Naive thymus-derived CD4-positive, alpha-beta T cell (primary cell): ENCODE data around the gene INTS1. TPM values are rescaled to one million over a fixed set of nuclear protein-coding genes. Genes with fewer than 3 reads are reported as not detected.
A peak's percentile ranks its signal among the peaks of the same experiment; 100 is the strongest.

Experiments used
- ATAC-seq: fragments of 150-1000 bp; cut with Tn5 transposase; 2 replicates; pipeline ENCODE4 v1.10.0; 2021; ENCODE audit warnings: mild to moderate bottlenecking, moderate library complexity
- CTCF ChIA-PET: fragments of 350-600 bp; sonication (Branson Sonifier 250); formaldehyde crosslinking; loops from one replicate; lab custom pipeline; 2021; ENCODE audit warnings: antibody characterized with exemption; lab: Charles Lee
- POLR2A ChIA-PET: fragments of 350-600 bp; sonication (Branson Sonifier 250); formaldehyde crosslinking; loops from one replicate; lab custom pipeline; 2021; ENCODE audit warnings: antibody characterized with exemption, inconsistent platforms; lab: Charles Lee
- DNase-seq, 9 donors: peaks; one replicate each; pipeline versions ENCODE4 v3.0.0 to v3.0.0-alpha.2; 2020 to 2022; ENCODE audit warnings: mixed read lengths in 1 of 9
- H3K27ac ChIP-seq: one replicate; pipeline ENCODE4 v1.7.0; 2013; ENCODE audit warnings: mild to moderate bottlenecking, low read depth, low read length, moderate library complexity
- H3K27me3 ChIP-seq, 2 donors: one replicate each; pipeline ENCODE4 v1.7.0; 2013; ENCODE audit warnings: low read length in 2 of 2, mild to moderate bottlenecking in 2 of 2, moderate library complexity in 2 of 2; ENCODE audit not compliant: control insufficient read depth in 2 of 2, insufficient read depth in 2 of 2
- H3K36me3 ChIP-seq, 3 experiments: 1 replicate in 2 of 3; 2 replicates in 1 of 3; pipeline ENCODE4 v1.7.0; 2013; ENCODE audit warnings: low read length in 3 of 3, mild to moderate bottlenecking in 3 of 3, moderate library complexity in 1 of 3; ENCODE audit not compliant: insufficient read depth in 3 of 3, control insufficient read depth in 2 of 3
- H3K4me1 ChIP-seq, 2 donors: one replicate each; pipeline ENCODE4 v1.7.0; 2013; ENCODE audit warnings: low read length in 2 of 2, mild to moderate bottlenecking in 2 of 2, moderate library complexity in 1 of 2; ENCODE audit not compliant: control insufficient read depth in 2 of 2, insufficient read depth in 2 of 2
- H3K4me3 ChIP-seq: 2 replicates; pipeline ENCODE4 v1.7.0; 2013; ENCODE audit warnings: mild to moderate bottlenecking, low read length
- H3K9me3 ChIP-seq, 3 experiments: 1 replicate in 2 of 3; 2 replicates in 1 of 3; pipeline ENCODE4 v1.7.0; 2013; ENCODE audit warnings: low read length in 3 of 3; ENCODE audit not compliant: control insufficient read depth in 2 of 3
- H3K27ac Mint-ChIP-seq, 9 donors: one replicate each; pipeline ENCODE4 v1.8.0; 2020 to 2022; ENCODE audit warnings: mixed read lengths in 9 of 9, mild to moderate bottlenecking in 8 of 9, moderate library complexity in 5 of 9, inconsistent platforms in 2 of 9
- H3K27me3 Mint-ChIP-seq, 5 donors: one replicate each; pipeline ENCODE4 v1.8.0; 2021 to 2022; ENCODE audit warnings: mixed read lengths in 5 of 5, mild to moderate bottlenecking in 1 of 5
- H3K36me3 Mint-ChIP-seq, 5 donors: one replicate each; pipeline ENCODE4 v1.8.0; 2020 to 2022; ENCODE audit warnings: mixed read lengths in 5 of 5, mild to moderate bottlenecking in 3 of 5, inconsistent platforms in 1 of 5
- H3K4me1 Mint-ChIP-seq, 7 donors: one replicate each; pipeline ENCODE4 v1.8.0; 2020 to 2022; ENCODE audit warnings: mixed read lengths in 7 of 7, mild to moderate bottlenecking in 3 of 7, inconsistent platforms in 1 of 7
- H3K4me3 Mint-ChIP-seq, 10 donors: one replicate each; pipeline ENCODE4 v1.8.0; 2020 to 2022; ENCODE audit warnings: mild to moderate bottlenecking in 10 of 10, mixed read lengths in 10 of 10, moderate library complexity in 6 of 10, inconsistent platforms in 2 of 10
- H3K9me3 Mint-ChIP-seq, 11 donors: one replicate each; pipeline ENCODE4 v1.8.0; 2020 to 2022; ENCODE audit warnings: mixed read lengths in 11 of 11, mild to moderate bottlenecking in 4 of 11, inconsistent platforms in 1 of 11, moderate library complexity in 1 of 11
- intact Hi-C, 2 donors: fragments of 100-400 bp; cut with micrococcal nuclease; formaldehyde crosslinking; loops; one replicate each; pipeline ENCODE4 v1.15.1; 2023
- polyA plus RNA-seq, 2 donors: library from polyadenylated mRNA; unstranded; fragments of 300-500 nt; fragmentation: Illumina TruSeq; gene quantifications; one replicate each; pipeline ENCODE4 v1.2.3, GENCODE V29; 2021
- total RNA-seq, 6 experiments: library from RNA in 5 of 6; stranded (reverse) in 5 of 6; gene quantifications; 1 replicate in 5 of 6; 2 replicates in 1 of 6; pipeline ENCODE4 v1.2.3 and lab custom pipeline; 2021 to 2026

INTS1 gene
- total and polyA plus RNA-seq, 7 experiments from 2014 or later = 15.1 to 157 (median 103) TPM

DNA sequence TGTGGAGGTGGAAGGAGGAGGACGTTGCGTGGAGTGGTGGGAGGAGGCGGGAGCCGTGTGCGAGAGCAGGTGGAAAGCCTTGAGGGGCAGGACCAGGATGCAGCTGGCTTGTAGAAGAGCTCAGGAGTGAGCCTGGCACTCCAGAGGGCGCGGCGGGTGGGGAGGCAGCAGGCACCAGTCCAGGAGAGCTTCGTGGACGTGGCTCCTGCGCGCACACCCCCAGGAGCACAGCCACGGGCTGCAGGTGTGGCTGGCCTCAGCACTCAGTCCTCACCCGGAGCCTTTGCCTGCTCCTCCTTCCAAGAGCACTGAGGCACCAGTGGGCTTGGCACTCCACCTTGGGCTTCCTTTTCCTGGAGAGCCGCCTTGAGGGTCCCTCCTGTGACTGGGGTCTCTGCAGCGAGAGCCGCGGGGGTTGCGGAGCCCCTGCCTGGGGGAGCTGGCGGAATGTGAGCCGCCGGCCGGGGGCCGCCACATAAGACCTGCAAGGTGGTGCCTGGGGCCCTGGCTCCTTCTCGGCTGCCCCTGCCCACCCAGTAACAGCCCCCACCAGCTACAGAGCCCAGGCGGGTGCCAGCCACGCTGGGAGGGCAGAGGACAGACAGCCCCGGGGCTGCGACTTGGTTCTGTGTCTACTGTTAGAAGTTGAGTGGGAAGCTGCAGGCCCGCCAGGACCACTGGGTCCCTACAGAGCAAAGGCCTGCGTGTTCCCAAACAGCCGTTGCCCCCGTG, 37.4 kb upstream of the INTS1 start:
- Histone ChIP-seq H3K9me3 (no peaks in the 10 kb centered on the region), H3K36me3 (peaks cover 0 to 77% (median 0%) of the 10 kb centered on the region in 3 experiments), H3K27ac (no peak overlapping the region), H3K4me3 (no peak overlapping the region), H3K27me3 (no peaks in the 10 kb centered on the region), H3K4me1 (no peaks in the 10 kb centered on the region)
- Mint-ChIP-seq H3K27ac (peak overlapping the region in 1 of 9 donors; percentile 84), H3K4me1 (peaks cover 0 to 2% (median under 1%) of the 10 kb centered on the region in 7 donors), H3K27me3 (no peaks in the 10 kb centered on the region), H3K36me3 (peaks cover 0 to 4% (median 0%) of the 10 kb centered on the region in 5 donors), H3K9me3 (no peaks in the 10 kb centered on the region), H3K4me3 (peak overlapping the region in 1 of 10 donors; percentile 10)
- CTCF ChIA-PET = no interaction called here
- DNase-seq = no peak
- POLR2A ChIA-PET = no interaction called here
- intact Hi-C loops = no loop called here
- no peak for ATAC-seq

DNA sequence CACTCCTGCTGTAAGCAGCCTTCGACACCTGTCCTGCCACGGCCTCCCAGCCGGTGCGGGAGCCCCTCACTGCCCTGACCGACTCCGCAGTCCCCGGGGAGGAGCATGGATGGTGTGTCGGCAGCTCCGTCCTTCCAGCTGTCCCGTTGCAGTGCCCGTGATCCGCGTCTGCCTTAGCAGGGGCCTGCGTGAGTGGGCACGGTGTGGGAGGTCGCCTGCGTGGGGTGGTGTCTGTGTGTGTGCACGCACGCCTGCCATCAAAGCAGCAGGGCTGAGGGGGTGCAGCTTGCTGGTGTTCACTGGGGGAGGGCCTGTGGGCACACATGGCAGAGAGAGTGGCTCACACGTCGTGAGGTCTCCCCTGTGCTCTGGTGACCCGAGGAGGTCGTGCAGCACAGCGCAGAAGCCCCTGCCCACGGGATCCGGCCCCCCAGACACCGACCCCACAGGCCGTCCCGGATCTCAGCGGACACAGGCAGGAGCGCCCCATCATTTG, 36.6 kb upstream of the INTS1 start:
- no peaks in the 10 kb centered on the region for H3K9me3 Mint-ChIP-seq
- peak overlapping the region in 1 of 10 donors; percentile 25 for H3K4me3 Mint-ChIP-seq
- no peak overlapping the region for H3K27ac Mint-ChIP-seq
- Histone ChIP-seq H3K36me3 (peaks cover 0 to 82% (median 0%) of the 10 kb centered on the region in 3 experiments), H3K27ac (no peak overlapping the region), H3K27me3 (no peaks in the 10 kb centered on the region), H3K4me1 (no peaks in the 10 kb centered on the region), H3K9me3 (no peaks in the 10 kb centered on the region), H3K4me3 (no peak overlapping the region)
- ChIA-PET POLR2A (interaction anchor here (0.5 kb wide), 1 partner anchor 779 kb away, joined by 3 read pairs; no protein-coding TSS in a partner anchor), CTCF (no interaction called here)
- peaks cover 0 to 4% (median 0%) of the 10 kb centered on the region in 5 donors for H3K36me3 Mint-ChIP-seq
- DNase-seq (no peak), ATAC-seq (no peak)
- no peaks in the 10 kb centered on the region for H3K27me3 Mint-ChIP-seq
- intact Hi-C loops = no loop called here
- peaks cover 0 to 6% (median 2%) of the 10 kb centered on the region in 7 donors for H3K4me1 Mint-ChIP-seq

DNA sequence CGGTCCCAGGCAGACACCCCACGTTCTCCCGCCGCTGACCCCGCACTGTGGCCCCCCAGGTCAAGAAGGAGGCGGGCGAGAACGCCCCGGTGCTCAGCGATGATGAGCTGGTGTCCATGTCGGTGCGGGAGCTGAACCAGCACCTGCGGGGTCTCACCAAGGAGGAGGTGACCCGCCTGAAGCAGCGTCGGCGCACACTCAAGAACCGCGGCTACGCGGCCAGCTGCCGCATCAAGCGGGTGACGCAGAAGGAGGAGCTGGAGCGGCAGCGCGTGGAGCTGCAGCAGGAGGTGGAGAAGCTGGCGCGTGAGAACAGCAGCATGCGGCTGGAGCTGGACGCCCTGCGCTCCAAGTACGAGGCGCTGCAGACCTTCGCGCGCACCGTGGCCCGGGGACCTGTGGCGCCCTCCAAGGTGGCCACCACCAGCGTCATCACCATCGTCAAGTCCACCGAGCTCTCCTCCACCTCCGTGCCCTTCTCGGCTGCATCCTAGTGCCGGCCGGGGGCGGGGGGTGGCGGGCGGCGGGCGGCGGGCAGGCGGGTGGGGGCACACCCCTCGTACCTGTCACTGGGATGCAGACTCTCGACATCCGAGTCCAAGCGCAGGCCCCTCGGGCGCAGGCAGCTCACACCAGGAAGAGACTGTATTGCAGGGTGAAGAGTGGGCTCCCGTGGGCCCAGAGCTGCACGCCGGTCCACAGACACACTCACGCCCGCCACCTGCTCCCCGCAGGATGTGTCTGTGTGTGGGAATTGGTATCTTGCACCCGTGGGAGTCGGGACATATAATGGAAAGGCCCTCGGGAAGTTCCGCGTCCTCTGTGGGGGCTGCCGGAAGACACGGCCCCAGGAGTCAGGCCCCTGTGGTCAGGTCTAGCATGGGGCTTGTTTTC, 35.9 kb upstream of the INTS1 start:
- no peaks in the 10 kb centered on the region for H3K9me3 ChIP-seq
- intact Hi-C loops = loop anchor here in 1 of 2 donors (10.0 kb wide), 1 partner anchor 1015 kb away; the partner anchor contains the start of genes BRAT1 and IQCE
- Mint-ChIP-seq H3K9me3 (no peaks in the 10 kb centered on the region), H3K4me1 (peaks cover 0 to 6% (median 2%) of the 10 kb centered on the region in 7 donors), H3K27ac (no peak overlapping the region), H3K27me3 (no peaks in the 10 kb centered on the region), H3K4me3 (no peak overlapping the region), H3K36me3 (peaks cover 0 to 4% (median 0%) of the 10 kb centered on the region in 5 donors)
- H3K36me3 ChIP-seq = peaks cover 0 to 82% (median 0%) of the 10 kb centered on the region in 3 experiments
- no peaks in the 10 kb centered on the region for H3K4me1 ChIP-seq
- no peak overlapping the region for H3K4me3 ChIP-seq
- H3K27me3 ChIP-seq = no peaks in the 10 kb centered on the region
- no peak overlapping the region for H3K27ac ChIP-seq
- DNase-seq = no peak
- ATAC-seq = no peak
- ChIA-PET POLR2A (interaction anchor here (0.5 kb wide), 1 partner anchor 779 kb away, joined by 3 read pairs; no protein-coding TSS in a partner anchor), CTCF (no interaction called here)

DNA sequence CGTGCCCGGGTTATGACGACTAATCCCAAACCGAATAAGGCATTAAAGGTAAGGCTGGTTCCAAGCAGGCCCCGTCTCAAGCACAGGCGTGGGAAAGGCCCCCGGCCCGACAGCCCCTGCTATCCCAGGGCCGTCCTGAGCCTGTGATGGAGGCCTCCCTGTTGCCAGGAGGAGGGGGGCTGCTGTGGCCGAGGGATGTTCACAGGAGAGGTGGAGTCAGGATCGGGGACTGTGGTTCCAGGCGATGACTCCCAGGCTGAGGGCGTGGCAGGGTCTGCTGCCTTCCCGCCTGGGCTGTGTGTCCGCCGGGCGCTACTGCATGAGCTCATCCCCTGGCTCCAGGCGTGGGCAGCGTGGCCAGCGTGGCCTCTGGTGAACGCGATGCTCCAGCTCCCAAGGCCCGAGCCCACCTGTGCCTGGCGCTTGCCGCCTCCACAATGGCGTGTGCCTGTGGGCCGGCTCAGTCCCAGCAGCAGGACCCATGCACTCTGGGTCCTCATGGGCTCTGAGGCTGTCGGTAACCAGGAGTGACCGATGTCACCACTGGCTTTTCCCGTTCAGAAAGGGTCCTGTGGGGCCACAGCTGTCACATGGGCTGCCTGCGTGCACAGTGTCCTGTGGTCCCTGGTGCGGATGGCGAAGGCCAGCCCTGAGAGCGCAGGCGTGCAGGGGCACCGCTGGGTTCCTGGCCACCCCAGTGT, 35.1 kb upstream of the INTS1 start:
- Histone ChIP-seq H3K36me3 (peaks cover 0 to 80% (median 0%) of the 10 kb centered on the region in 3 experiments), H3K27me3 (no peaks in the 10 kb centered on the region), H3K27ac (no peak overlapping the region), H3K4me3 (no peak overlapping the region), H3K9me3 (no peaks in the 10 kb centered on the region), H3K4me1 (no peaks in the 10 kb centered on the region)
- peaks cover 0 to 9% (median 4%) of the 10 kb centered on the region in 7 donors for H3K4me1 Mint-ChIP-seq
- H3K27me3 Mint-ChIP-seq = no peaks in the 10 kb centered on the region
- H3K36me3 Mint-ChIP-seq = peaks cover 0 to 4% (median 0%) of the 10 kb centered on the region in 5 donors
- ATAC-seq (no peak), DNase-seq (no peak)
- intact Hi-C loops = loop anchor here in 1 of 2 donors (10.0 kb wide), 1 partner anchor 1015 kb away; the partner anchor contains the start of genes BRAT1 and IQCE
- POLR2A ChIA-PET = interaction anchor here (0.7 kb wide), 1 partner anchor 34 kb away, joined by 3 read pairs; no protein-coding TSS in a partner anchor
- no peak overlapping the region for H3K27ac Mint-ChIP-seq
- CTCF ChIA-PET = no interaction called here
- no peak overlapping the region for H3K4me3 Mint-ChIP-seq
- H3K9me3 Mint-ChIP-seq = no peaks in the 10 kb centered on the region

DNA sequence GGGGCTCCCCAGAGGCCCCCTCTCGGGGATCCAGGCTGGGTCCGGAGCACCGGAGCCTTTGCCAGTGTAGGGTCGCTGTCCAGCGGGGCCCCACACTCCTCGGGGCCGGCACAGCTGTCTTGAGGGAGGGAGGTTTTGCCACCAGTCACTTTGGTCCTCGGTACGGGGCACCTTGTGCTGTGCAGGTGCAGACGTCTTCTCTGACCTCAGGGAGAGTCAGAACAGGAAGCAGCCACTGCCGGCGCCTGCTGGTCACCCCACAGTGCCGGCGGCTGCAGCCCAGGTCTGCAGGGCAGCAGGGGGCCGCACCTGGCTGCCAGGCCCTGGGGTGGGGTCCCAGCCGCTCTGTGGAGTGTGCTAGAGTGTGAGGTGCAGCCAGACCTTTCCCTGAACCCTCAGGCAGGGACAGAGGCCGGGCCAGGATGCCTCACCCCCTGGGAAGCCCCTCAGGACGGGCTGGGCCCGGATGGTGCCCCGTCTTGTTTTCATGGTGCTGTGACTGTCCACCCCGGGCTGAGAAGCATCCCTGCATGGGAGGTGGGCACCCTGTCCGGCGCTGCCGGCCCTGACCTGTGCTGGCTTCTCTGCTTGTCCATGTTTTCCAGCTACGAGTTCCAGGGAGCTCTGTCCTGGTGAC, 34.5 kb upstream of the INTS1 start:
- peaks cover 0 to 4% (median 0%) of the 10 kb centered on the region in 5 donors for H3K36me3 Mint-ChIP-seq
- POLR2A ChIA-PET = interaction anchor here (0.7 kb wide), 1 partner anchor 33 kb away, joined by 3 read pairs; no protein-coding TSS in a partner anchor
- intact Hi-C loops = loop anchor here in 1 of 2 donors (10.0 kb wide), 1 partner anchor 1016 kb away; the partner anchor contains the start of genes BRAT1 and IQCE
- DNase-seq = no peak
- H3K27me3 Mint-ChIP-seq = no peaks in the 10 kb centered on the region
- no peak overlapping the region for H3K4me3 ChIP-seq
- no peaks in the 10 kb centered on the region for H3K27me3 ChIP-seq
- no peak overlapping the region for H3K27ac ChIP-seq
- H3K36me3 ChIP-seq = peaks cover 0 to 77% (median 0%) of the 10 kb centered on the region in 3 experiments
- H3K4me3 Mint-ChIP-seq = no peak overlapping the region
- H3K4me1 Mint-ChIP-seq = peaks cover 1 to 12% (median 6%) of the 10 kb centered on the region in 7 donors
- no peak for ATAC-seq
- H3K9me3 Mint-ChIP-seq = no peaks in the 10 kb centered on the region
- peaks cover 0 to 2% of the 10 kb centered on the region in 2 donors for H3K4me1 ChIP-seq
- CTCF ChIA-PET = no interaction called here
- no peaks in the 10 kb centered on the region for H3K9me3 ChIP-seq
- H3K27ac Mint-ChIP-seq = no peak overlapping the region
